GM18909 (cell line): ENCODE results near the gene ZNF770.
A peak's percentile ranks its signal among the peaks of the same experiment; 100 is the strongest.

Experiments used
- ATAC-seq: cut with Tn5 transposase; IDR thresholded peaks from one replicate; pipeline ENCODE4 v1.9.1; 2021; ENCODE audit warnings: mild to moderate bottlenecking; ENCODE audit not compliant: unreplicated experiment, poor library complexity

ZNF770 gene

DNA sequence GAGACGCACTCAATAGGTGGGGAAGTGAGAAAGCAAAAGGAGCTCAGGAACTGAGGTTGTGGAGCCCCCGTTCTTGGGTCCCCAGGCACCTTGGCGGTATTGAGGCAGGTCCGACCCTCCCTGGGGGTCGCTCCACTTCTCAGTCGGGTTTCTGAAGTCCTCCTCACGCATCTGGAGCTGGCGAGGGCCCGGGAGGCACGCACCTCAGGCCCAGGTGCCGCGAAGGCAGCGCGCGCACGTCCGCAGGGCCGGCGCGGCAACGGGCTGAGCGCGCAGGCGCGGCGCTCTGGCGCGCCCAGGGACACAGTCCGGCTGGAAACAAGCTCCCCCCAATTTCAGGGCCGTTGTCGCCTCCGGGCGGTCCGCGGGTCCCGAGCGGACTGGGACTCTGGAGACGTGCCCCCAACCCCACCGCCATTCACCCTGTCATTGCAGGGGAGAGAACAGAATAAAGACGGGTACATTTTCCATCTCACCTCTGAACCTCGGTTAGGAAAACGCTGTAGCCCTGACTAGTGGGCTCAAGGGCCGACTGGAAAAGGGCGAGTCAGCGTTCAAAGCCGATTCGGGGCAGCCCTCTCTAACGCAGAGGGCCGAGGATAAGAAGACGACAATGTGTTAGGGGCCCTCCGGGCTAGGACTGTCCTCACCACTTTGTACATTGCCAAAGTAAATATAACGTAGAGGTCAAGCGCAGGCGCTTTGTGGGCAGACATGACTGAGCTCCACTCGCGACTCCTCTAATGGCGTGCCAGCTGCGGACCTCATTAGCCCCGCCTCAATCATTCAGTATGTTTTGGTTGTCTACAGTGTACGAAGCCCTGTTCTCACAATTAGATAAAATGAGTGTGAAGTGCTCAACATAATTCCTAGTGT is at the start of gene ZNF770:
Gene ZNF770, minus strand, starts transcription at position 261 of the 876 bp plus-strand sequence. CDS start 4,853 bp downstream, outside the sequence.
- ATAC-seq, result peak; percentile 85

- ATAC-seq, result no peak
These were observed 40.3 kb upstream of the ZNF770 start for GRCh38 chr15:35028235-35028984.

- ATAC-seq, result no peak
These were observed 35.7 kb upstream of the ZNF770 start for GRCh38 chr15:35023804-35024203.

- no peak for ATAC-seq
These were observed 32.9 kb upstream of the ZNF770 start for GRCh38 chr15:35020974-35021373.

DNA sequence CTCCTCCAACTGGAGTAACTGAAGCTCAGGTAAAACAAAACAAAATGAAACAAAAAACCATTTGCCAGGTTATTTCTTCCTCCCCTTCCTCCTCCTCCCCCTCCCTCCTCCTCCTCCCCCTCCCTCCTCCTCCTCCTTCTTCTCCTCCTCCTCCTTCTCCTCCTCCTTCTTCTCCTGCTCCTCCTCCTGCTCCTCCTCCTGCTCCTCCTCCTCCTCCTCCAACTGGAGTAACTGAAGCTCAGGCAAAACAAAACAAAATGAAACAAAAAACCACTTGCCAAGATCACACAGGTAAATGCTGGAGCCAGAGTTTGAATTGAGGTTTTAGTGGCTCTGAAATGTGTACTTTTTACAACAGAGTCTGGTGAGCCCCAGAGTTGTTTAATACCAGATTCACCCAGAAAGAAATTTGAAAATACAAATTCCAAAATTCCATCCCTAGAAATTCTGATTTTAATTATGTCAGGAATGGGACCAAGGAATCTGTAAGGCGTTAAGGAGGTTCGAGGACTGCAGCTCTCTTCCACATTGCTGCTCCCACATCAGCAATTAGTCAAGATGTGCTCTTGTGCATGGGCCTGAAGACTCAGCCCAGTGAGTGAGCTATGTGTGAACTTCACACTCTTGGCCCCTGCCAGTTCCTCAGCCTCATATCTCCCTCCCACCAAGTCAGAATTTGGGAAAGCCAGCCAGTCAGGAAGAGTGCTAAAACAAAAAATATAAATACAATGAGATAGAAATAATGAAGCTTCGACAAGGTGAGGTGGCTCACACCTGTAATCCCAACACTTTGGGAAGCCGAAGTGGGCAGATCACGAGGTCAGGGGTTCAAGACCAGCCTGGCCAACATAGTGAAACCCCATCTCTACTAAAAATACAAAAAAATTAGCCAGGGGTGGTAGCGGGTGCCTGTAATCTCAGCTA is 31.6 kb upstream of the ZNF770 start:
- no peak for ATAC-seq

DNA sequence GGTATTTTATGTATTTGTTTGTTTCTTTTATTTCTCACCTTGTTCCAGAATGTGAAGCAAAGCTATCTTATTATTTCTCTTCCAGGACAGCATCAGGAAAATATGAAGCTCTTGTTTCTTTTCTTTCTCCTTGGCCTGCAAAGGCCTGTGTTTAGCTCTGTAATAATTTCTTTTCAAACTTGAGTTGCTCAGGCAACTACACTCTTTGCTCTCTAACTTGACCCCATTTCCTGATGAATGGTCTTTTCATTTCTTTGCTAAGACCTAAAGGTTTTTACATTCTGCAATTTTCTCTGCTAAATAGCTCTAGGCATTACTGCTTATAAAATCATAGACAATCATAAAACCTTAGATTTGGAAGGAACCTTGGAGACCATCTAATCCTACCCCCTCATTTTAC is 26.2 kb upstream of the ZNF770 start:
- no peak for ATAC-seq

DNA sequence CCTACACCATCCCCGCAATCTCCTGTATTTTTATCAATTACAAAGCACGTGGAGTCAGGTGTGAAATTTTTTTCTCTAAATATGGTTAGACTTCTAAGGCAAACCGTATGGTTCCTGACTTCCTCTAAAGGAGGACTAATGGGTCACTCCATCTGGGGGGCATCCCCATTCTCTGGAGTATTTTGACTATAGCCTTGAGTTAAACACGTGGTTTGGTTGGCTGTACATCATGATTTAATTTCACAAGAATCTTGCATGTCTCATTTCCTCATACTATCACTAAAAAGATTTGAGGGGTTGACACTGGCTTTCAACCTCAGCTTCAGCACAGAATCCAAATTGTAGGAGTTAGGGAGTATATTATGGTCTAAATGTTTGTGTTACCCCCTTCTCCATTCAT is 25.3 kb upstream of the ZNF770 start:
- no peak for ATAC-seq

GRCh38 chr15:35007397-35007796 is 19.3 kb upstream of the ZNF770 start:
- ATAC-seq, result no peak

DNA sequence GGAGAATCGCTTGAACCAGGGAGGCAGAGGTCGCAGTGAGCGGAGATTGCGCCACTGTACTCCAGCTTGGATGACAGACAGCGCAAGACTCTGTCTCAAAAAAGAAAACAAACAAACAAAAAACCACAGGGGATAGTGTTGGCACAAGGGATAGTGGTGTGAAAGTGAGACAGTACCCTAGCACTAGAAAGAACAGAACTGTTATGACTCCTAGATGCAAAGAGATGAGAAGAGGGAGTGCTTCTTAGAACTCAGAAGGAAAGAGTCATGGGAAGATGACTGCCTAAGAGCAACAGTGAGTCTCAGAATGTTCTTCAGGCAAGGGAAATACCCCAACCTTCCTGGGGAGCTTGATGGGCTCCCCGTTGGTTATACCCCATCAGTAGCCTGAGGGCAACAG is 17.8 kb upstream of the ZNF770 start:
- no peak for ATAC-seq

DNA sequence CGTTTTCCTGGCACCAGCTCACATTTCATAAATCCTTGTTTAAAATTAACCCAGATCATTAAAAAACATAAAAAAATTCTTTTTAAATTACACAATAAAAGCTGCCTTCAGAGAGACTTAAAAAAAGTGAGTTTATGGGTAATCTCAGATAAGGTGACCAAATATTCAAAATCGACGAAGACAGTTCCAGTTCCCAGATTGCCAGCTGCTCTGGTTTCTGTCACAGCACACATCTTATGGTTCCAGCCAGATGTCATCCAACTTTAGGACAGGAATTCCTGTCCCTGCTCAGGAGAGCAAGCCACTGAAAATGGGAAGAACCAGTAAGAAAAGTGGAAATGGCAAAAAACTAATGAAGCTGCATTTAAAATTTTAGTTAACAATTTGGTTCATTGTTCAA is 15.8 kb upstream of the ZNF770 start:
- no peak for ATAC-seq

DNA sequence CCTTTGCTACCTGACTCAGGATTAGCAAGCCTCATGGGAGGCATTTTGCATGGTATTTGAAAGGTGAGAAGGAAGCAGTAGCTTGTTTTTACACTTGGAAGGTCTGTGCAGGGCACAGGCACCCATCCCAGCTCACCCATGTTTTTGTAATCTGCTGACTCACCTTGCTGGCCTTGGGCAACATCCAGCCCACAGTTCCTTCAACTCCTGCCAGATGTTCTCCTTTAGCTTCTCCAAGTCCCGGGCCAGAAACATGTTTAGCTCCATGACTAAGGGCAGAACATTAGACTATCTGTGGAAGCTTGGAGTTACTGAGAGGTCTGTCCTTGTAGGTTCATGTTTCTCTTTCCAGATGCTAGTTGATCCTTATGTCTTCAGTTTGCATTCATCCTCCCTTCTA is 12.4 kb upstream of the ZNF770 start:
- ATAC-seq, result no peak

DNA sequence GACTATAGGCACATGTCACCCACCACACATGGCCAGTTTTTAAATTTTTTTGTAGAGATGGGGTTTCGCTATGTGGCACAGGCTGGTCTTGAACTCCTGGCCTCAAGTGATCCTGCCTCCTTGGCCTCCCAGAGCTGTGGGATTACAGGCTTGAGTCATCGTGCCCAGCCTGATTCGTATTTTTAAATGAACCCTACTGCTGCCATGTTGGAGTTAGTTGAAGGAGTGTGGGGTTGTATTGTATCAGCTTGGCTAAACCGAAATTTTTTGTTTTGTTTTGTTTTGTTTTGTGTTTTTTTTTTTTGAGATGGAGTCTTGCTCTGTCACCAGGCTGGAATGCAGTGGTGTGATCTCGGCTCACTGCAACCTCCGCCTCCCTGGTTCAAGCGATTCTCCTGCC is 11.8 kb upstream of the ZNF770 start:
- no peak for ATAC-seq

DNA sequence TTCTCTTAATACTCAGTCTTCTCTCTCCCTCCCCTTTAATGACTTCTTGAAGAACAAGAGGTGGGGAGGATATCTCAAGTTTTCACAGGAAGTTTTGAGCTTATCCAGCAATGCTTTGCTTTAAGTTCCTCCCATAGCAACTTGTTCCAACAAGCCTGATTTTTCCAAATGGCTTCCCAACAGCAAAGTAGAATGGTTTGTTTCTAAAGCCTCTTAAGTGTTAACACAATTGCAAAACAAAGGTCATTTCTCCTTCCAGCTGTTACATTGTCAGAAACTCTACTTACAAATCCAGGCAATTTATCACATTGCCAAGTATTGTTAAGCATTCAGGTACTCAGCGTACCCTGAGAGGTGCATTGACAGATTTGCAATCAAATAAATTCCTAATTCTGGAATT is 6.8 kb upstream of the ZNF770 start:
- ATAC-seq, result no peak

DNA sequence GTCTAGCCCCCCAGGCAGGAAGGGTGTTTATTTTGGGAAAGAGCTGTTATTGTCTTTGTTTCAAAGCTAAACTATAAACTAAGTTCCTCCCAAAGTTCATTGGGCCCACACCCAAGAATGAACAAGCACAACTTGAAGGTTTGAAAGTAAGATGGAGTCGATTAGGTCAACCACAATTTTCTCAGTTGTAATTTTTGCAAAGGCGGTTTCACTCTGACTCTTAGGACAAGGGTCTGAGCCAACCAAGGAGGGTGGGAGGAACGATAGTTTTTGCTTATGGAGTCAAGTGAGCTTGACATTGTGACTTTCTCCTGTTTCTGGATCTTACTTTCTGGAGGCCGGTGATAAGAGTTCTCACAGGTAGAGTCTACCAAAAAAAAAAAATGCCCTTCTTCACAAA is 5.8 kb upstream of the ZNF770 start:
- peak; percentile 97 for ATAC-seq

DNA sequence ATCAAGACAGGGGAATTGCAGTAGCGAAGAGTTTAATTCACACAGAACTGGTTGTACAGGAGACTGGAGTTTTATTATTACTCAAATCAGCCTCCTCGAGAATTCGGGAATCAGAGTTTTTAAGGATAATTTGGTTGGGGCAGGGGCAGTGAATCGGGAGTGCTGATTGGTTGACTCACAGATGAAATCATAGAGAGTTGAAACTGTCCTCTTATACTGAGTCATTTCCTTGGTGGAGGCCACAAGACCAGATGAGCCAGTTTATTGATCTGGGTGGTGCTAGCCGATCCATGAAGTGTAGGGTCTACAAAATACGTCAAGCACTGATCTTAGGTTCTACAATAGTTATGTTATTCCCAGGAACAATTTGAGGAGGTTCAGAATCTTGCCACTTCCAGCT is 5.3 kb upstream of the ZNF770 start:
- peak; percentile 29 for ATAC-seq

DNA sequence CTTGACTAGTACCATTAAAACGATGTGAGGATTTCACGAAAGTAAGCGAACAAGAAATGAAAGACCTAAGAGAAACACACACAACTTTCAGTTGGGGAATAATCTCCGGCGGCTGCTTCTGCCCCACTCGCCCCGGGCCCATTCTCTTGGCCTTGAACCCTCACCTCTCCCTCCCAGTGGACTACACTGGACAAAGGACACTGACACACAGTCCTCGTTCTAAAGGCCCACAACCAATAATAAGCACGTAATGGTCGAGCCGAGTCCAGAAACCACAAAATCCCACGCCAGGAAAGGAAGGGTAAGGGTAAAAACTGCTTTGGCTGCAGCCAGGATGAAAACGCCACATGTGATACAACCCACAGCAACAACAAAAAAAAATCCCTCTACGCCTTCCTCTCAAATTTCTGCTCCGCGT is 469 bp downstream of the ZNF770 start:
- ATAC-seq, result peak; percentile 6

GRCh38 chr15:34986771-34987480 is 1.2 kb downstream of the ZNF770 start:
- no peak for ATAC-seq

GRCh38 chr15:34986326-34986725 is 1.8 kb downstream of the ZNF770 start:
- ATAC-seq, result no peak

- no peak for ATAC-seq
These were observed 3.0 kb downstream of the ZNF770 start for GRCh38 chr15:34984889-34985630.
